GM18951 (cell line): ENCODE measurements around the gene RASGEF1C.
"Not testable (repeated sequence)": the region's sequence is repeated elsewhere in the genome, so short reads cannot be mapped to it uniquely, and the experiment has no call there.

Experiments used
- POLR2A ChIP-seq: IDR thresholded peaks from 4 replicates; pipeline ENCODE4 v1.6.1; 2011; ENCODE audit warnings: mild to moderate bottlenecking; ENCODE audit not compliant: insufficient read length, insufficient read depth; ENCODE audit errors: extremely low read depth
- in situ Hi-C: fragments of 300-500 bp; cut with MboI; formaldehyde crosslinking; loops from one replicate; pipeline ENCODE4 v1.12.0; 2022; ENCODE audit warnings: low sequenced_read_pairs, mixed read lengths, inconsistent platforms; ENCODE audit not compliant: unreplicated experiment

RASGEF1C gene

GRCh38 chr5:180129291-180130190 lies 79.5 kb downstream of the RASGEF1C start:
- in situ Hi-C loops, result no loop called here
- TF ChIP-seq POLR2A, result no peak

GRCh38 chr5:180128671-180129261 lies 80.2 kb downstream of the RASGEF1C start:
- TF ChIP-seq POLR2A, result no peak
- in situ Hi-C loops, result no loop called here

- in situ Hi-C loops, result no loop called here
- no peak for TF ChIP-seq POLR2A
Observed at GRCh38 chr5:180127682-180128670, 81.0 kb downstream of the RASGEF1C start.

GRCh38 chr5:180126716-180127681 lies 82.0 kb downstream of the RASGEF1C start:
- no peak for TF ChIP-seq POLR2A
- in situ Hi-C loops, result no loop called here

GRCh38 chr5:180126156-180126555 lies 82.9 kb downstream of the RASGEF1C start:
- in situ Hi-C loops, result not testable (repeated sequence)

- in situ Hi-C loops, result not testable (repeated sequence)
Observed at GRCh38 chr5:180124662-180125061, 84.3 kb downstream of the RASGEF1C start.

- in situ Hi-C loops, result no loop called here
- no peak for TF ChIP-seq POLR2A
Observed at GRCh38 chr5:180122875-180123274, 86.1 kb downstream of the RASGEF1C start.

GRCh38 chr5:180121826-180122413 lies 87.1 kb downstream of the RASGEF1C start:
- no peak for TF ChIP-seq POLR2A
- in situ Hi-C loops, result no loop called here

GRCh38 chr5:180120237-180121101 lies 88.5 kb downstream of the RASGEF1C start:
- in situ Hi-C loops, result no loop called here
- no peak for TF ChIP-seq POLR2A

GRCh38 chr5:180119903-180120236 lies 89.1 kb downstream of the RASGEF1C start:
- TF ChIP-seq POLR2A, result no peak
- in situ Hi-C loops, result no loop called here
